ENCODE results near the gene LAIR2.
A peak's percentile ranks its signal among the peaks of the same experiment; 100 is the strongest.
"Not testable (repeated sequence)": the region's sequence is repeated elsewhere in the genome, so short reads cannot be mapped to it uniquely, and the experiment has no call there.

Gene LAIR2

DNA sequence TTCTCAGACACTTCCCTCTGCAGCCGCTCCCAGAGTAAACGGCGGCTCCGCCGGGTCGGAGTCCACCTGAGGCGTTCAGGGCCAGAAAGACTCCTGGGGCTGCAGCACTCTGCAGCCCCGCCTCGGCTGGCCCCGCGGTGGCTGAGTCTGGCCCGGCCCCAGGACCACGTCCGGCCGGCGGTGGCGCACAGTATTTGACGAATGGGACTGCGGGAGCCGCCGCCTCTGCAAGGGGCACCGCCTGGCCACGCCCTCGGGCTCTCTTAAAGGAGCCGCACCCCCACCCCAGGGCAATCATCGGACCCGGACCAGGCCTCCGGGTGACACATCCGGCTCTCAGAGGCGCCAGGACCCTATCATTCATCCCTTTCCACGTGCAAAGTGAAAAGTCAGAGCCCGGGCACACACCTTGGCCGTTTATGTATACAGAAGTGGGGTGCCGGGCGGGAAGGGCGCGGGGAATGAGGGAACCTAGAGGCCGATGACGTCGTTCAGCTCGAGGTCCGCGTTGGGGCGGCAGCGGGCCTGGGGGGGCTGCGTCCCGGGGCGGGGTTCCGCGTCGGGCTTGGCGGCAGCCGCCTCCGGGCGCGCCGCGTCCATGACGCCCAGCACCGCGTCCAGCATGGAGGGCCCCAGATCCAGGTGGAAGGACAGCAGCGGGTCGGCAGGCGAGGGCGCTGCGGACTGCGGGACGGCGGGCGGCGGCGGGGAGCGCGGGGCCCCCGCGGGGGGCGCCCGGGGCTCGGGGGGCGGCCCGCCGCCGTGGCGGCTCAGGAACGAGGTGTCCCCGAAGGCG lies 37.8 kb upstream of the LAIR2 start:
- peak; percentile 91 for DNase-seq

DNA sequence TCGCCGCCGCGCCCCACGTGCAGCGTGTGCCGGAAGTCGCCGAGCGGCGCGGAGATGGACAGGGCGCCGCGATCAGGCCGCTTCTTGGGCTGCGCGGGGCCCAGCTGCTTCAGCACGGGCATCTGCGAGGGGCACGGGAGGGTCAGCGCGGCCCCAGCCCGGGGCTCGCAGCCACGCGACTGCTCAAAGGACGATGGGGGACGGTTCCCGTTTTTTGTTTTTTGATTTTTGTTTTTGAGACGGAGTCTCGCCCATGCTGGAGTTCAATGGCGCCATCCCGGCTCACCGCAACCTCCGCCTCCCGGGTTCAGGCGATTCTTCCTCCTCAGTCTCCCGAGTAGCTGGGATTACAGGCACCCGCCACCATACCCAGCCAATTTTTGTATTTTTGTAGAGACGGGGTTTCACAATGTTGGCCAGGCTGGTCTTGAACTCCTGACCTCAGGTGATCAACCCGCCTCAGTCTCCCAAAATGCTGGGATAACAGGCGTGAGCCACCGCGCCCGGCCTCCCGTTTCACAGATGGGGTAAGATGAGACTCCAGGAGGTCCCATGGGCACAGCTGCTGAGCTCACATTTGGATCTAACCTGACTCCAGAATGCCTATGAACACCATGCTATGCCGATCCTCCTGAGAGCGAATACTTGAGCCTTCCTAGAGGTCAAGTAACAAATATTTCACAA lies 37.1 kb upstream of the LAIR2 start:
- DNase-seq = peak; percentile 62

DNA sequence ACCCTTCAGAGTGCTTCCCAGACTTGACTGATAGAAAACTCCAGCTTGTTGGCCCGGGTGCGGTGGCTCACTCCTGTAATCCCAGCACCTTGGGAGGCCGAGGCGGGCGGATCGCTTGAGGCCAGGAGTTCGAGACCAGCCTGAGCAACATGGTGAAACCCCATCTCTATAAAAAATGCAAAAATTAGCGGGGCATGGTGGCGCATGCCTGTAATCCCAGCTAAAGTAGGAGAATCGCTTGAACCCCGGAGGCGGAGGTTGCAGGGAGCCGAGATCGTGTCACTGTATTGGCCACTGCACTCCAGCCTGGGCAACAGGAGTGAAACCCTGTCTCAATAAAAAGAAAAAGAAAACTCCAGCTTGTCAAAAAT lies 36.5 kb upstream of the LAIR2 start:
- DNase-seq = peak; percentile 61

DNA sequence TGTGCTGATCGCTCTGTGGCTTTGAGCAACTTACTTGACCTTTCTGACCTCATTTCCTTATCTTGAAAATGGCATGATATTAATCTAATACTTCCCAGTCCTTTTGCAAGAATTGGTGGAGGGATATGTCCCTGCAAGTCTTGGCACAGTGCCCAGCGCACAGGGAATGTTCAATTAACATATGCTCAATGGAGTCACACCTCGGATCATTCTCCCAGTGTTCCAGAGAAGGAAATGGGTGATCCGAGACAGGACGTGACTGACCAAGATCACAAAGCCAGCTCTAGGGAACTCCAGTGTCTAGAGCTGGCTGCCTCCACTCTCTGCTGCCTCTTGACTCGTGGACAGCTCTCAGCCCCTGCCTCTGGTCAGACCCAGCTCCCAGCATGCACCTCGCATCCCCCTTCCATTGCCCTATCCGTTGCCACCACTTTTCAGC lies 33.1 kb upstream of the LAIR2 start:
- DNase-seq = peak; percentile 48

DNA sequence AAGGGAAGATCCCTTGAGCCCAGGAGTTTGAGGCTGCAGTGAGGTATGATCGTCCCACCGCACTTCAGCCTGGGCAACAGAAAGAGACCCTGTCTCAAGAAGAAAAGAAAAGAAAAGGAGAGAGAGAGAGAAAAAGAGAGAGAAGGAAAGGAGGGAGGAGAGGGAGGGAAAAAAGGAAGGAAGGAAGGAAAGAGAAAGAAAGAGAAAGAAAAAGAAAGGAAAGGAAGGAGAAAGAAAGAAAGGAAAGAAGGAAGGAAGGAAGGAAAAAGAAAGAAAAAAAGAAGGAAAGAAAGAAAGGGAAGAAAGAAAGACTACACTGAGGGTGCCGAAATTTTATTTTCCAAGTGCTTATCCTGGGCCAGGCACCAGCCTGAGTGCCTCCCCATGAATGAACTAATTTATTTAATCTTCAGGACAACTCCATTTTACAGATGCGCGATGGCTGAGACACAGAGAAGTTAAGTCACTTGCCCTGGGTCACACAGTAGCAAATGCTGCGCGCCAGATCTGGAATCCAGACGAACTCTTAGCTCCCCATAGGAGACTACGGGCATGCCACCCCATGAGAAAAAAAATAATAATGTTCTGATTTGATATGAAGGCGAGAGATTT lies 32.2 kb upstream of the LAIR2 start:
- DNase-seq = peak; percentile 38

DNA sequence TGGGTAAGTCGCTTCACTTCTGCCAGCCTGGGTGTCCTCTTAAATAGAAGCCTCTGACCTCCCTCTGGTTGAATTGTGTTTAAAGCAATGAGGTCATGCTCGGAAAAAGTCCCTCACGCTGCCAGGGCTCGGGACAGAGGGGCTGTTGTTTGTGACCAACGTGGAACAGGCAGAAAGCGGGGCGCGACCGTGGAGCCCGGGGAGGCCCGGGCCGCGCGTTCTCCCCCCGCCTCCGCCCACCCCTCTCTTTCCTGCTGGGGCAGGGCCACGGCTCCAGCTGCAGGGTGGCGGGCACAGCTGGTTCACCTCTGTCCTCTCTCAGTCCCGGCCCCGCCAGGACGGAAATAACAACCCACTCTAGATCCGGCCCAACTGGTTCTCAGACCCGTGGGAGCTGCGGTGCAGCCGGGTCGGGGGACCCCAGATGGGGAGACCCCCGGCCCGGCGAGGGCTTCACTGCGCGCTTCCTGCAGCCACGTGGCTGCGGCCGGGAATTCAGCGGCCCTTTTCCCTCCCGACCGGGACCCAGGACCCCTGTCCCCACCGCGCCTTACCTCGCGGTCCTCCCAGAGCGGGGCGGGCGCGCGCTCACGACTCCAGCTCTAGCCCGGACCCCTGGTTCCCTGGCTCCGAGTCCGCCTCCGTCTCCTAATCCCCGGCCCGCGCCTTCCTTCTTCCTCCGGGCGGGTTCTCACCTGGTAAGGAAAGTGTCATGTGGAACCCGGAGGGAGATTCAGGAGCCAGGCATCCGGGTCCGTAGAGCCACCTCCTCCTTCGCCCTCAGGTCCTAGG lies 31.4 kb upstream of the LAIR2 start:
- peak; percentile 65 for DNase-seq

DNA sequence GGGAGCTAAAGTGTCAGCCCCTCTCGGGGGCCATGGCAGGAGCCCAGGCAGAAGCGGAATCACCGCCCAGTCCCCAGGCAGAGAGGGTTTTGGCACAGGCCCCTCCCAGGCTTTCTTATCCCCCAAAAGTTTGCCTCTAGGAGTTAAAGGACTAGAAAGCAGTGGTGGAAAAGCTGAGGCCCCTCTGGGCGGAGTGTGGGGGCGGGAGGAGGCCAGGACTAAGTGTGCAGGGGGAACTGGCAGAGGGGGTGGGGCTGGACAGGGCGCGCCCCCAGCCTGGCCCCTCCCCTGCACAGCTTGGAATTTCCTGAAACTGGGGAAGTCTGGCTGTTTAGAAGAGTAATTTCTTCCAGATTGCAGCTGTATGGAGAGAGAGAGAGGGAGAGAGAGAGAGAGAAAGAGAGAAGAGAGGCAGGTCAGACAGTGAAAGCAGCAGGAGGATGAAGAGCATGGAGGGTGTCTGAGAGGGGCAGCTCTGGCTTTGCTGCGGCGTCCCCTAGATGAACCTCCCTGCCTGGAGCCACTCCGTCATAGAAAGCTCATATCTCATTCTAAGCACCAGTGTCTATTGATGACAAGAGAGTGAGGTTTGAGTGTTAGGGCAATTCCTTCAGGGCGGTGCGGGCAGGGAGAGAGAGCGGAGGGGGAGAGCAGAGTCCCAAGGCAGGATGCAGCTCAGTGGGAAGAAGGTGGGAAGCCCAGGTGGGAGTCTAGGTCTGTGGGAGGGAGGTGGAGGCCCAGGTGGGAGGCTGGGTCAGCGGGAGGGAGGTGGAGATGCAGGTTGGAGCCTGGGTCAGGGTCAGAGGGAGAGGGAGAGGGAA lies 29.4 kb upstream of the LAIR2 start, which contains the start of gene CDC42EP5:
Gene CDC42EP5 (minus strand): TSS at position 226 of the 821 bp plus-strand sequence. CDS start 7,749 bp downstream, outside the sequence.
- DNase-seq = peak; percentile 61

DNA sequence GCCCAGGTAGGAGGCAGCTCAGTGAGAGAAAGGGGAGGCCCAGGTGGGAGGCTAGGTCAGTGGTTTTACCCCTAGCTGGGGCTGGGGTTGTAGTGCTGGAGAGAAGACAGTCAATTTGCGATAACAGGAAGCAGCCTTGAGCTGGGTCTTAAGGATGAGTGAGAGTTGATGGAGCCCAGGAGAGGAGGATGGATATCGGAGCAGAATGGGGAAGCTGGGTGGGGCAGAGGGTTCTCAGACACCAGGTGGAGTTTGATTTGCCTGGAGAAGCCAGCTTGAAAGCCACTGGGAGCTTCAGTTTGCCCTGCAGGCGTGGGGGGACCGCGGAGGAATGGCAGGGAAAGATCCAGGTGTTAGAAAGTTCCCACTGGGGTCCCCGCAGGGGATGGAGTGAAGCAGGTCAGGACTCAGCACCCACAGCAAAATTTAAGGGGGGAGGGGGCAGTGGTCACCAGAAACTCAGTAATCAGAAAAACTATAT lies 28.7 kb upstream of the LAIR2 start:
- peak; percentile 41 for DNase-seq

DNA sequence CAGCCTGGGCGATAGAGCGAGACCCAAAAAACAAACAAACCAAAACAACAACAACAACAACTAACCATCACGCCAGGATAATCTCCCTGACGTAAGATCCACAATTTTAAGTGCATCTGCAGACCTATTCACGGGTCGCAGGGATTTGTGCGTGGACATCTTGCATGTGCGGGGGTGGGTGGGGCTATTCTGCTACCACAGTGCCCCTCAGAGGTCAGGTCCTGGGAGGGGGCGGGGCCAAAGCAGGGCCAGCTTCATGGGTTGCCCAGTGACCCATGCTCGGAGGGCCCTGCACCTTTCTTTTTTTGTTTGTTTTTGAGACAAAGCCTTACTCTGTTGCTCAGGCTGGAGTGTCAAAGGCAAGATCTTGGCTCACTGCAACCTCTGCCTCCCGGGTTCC lies 26.9 kb upstream of the LAIR2 start:
- peak; percentile 59 for DNase-seq

DNA sequence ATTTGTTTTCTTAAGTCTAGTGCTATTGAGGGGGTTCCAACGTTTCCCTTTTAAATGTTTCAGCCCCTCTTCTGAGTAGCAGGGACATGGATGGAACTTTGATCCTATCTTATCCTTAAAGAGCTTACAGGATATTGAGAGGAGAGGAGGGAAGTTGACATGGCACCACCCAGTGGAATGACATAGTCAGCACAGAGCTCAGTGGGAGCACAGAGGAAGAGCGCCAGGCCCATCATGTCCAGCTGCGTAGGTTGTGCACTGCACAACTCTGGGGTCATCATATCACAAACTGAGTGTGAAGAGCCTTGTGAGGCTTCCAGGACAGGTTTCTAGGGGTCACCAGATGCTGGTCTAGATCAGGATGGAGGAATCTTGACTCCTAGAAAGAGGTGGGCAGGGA lies 25.0 kb upstream of the LAIR2 start:
- DNase-seq = peak; percentile 24

DNA sequence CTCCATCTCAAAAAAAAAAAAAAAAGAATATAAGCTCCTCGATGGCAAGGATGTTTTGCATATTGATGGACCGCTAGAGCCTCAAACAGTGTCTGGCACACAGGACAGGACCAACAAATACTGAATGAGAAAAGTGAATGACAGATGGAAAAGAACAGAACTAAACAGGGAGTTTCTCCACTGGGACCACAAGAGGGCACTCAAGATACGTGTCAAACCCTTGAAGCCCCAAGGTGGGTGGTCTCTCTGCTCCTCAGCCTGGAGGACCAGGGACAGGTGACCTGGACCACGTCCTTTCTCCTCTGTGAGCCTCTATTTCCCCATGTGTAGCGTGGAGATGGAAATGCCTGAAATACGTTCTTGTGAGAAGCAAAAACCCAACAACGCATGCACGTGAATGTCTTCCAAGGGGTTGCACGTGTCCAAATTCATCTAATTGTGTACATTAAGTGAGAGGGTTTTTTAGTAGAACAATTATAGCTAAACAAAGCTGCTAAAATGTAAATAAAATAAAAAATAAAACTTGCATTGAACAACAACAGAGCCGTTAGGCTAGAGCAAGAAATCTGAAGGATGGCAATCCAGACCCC lies 23.9 kb upstream of the LAIR2 start:
- peak; percentile 63 for DNase-seq

DNA sequence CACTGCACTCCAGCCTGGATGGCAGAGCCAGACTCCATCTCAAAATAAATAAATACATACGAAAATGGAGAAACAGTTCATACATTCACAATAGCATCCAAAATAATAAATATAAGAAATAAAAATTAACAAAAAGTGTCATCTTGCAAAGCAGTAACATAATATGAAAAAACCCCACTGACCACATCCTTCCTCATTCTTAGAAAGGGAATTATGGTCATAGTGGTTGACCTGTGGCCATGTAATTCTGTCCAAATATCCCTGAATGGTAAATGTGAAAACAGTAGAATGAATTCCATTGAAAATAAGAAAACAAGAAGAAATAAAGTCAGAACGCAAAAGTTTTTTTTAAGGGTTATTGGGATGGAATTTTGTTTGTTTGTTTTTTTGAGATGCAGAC lies 22.6 kb upstream of the LAIR2 start:
- DNase-seq = no peak

DNA sequence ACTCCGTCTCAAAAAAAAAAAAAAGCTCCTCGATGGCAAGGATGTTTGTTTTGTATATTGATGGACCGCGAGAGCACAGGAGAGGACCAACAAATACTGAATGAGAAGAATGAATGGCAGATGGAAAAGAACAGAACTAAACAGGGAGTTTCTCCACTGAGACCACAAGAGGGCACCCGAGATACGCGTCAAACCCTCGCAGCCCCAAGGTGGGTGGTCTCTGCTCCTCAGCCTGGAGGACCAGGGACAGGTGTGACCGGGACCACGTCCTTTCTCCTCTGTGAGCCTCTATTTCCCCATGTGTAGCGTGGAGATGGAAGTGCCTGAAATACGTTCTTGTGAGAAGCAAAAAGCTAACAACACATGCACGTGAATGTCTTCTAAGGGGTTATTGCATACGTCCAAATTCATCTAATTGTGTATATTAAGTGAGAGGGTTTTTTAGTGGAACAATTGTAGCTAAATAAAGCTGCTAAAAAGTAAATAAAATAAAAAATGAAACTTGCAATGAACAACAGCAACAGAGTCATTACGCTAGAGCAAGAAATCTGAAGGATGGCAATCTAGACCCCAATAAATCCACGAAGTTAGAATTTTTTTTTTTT lies 21.2 kb upstream of the LAIR2 start:
- DNase-seq = peak; percentile 74

DNA sequence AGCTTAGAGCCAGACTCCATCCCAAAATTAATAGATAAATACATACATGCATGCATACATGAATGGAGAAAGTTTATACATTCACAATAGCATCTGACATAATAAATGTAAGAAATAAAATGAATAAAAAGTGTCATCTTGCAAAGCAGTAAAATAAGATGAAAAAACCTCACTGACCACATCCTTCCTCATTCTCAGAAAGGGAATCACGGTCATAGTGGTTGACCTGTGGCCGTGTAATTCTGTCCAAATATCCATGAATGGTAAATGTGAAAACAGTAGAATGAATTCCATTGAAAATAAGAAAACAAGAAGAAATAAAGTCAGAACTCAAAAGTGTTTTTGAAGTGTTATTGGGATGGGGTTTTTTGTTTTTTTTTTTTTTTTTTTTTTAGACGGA lies 19.7 kb upstream of the LAIR2 start:
- DNase-seq = no peak

DNA sequence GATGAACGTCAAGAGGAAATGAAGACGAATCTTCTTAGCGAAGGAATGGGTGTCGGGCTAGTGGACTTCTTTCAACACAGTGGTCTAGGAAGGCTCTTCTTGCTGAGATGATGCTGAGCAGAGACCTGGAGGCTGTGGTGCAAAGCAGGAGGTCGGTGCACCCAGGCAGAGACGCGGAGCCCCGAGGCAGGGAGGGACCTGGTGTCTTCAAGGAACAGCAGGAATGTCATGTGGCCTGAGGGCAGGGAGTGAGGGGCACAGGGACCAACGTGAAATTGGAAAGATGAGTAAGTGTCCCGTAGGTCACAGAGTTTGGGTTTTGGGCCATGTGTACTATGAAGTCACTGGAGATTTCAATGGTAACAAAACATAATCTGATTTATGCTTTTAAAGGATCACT lies 18.2 kb upstream of the LAIR2 start:
- DNase-seq = no peak

DNA sequence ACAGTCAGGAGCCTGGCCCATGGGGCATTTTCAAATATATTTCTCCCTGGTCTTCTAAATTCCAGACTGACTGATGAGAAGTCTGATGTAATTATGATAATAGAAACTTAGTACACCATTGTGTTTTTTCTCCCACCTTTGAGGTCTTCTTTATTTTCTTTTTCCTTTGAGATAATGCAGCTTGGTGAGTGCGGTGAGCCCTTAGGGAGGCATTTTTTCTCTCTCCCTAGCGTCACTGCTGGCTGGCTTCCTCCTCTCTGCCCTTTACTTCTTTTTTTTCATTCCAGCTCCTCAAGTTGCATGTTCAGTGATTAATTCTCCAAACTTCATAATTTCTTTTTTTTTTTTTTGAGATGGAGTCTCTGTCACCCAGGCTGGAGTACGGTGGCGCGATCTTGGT lies 16.8 kb upstream of the LAIR2 start:
- DNase-seq = no peak

DNA sequence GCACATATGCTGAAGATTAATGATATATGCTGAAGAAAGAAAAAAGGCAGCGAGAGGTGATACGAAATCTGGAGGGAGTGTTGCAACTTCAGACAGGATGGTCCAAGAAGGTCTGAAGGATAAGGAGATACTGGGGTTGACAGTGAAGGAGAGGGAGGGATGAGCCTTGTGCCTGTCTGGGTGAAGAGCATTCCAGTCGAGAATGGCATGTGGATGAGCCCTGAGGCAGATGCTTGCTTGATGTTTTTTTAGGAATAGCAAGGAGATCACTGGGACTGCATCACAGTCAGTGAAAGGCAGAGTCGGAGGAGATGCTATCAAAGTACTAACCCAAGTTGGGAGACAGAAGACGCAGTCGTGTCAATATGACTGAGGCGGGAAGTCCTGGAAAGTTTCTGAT lies 13.3 kb upstream of the LAIR2 start:
- peak; percentile 2 for DNase-seq

DNA sequence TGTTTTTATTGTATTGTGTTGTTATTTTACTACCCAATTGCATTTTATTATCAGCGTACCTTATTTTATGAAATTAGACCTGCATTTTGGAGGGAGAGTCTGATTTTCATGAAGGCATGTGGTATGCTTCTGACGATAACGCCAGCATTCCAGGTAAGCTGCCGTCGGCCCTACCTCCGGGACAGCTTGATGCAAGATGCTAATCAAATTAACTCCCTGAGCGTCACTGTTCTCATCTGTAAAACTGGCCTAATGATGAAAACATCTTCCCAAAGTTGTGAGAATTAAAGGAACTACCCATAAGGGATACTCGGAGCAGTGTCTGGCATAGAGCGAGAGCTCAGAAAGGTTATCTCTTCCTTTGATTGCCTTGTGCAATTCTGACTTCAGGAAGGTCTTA lies 12.9 kb upstream of the LAIR2 start:
- DNase-seq = peak; percentile 41

DNA sequence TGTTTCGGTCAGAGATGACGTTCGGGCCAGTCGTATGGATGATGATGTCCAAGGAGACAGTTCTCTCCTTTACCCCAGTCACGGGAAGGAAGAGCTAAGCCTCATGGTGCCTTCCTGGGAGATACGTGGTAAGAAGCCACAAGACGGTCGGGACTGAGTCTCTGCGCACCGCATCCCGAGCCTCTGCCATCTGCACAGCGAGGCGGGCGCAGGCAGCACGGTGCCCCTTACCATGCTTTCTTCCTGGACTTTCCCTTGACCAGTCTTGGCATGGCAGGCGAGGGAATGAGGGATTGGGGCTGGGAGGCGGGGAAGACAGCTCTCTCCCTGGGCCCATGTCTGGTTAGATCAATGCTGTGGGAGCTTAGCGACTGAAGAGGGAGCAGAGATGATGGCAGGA lies 10.1 kb upstream of the LAIR2 start:
- peak; percentile 33 for DNase-seq

DNA sequence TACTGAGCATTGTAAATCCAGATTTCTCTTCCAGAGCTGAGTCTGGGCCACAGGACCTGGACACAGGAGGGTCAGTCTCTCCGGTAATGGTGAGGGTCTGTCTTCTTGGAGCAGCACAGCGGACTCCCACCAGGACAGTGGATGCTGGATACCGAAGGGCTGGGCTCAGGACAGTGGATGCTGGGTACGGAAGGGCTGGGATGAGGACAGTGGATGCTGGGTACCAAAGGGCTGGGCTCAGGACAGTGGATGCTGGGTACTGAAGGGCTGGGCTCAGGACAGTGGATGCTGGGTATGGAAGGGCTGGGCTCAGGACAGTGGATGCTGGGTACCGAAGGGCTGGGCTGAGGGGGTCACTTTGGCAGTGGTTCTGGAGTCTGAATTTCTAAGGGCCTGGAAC lies 9.6 kb upstream of the LAIR2 start:
- not testable (repeated sequence) for DNase-seq

DNA sequence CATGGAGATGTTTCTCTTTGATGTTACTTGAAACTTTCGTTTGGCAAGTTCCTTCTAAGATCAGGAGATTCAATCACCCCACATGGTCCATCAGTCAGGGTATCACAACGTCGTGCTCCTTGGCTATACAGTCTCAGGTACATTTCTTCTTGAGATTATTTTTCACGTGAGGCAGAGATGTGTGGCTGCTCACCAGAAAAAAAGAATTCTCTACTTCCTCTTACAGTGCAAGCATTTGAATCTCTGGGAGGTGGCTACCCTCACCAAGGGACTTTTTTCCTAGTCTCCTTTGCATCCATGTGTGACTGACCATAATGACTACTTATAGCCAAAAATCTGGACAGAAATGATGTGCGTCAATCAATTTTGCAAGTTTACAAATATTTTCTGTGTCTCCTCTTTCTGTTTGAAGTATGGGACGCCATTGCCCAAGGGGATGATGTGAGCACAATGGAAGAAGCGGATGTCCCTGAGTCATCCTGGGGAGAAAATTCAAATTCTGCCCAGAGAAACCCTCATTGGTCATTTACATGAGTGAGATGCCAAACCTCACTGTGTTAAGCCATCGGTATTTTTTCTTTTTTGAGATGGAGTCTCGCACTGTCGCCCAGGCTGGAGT lies 8.6 kb upstream of the LAIR2 start:
- DNase-seq = no peak

Measured in activated effector memory CD4-positive, alpha-beta T cell treated with anti-CD3 and anti-CD28 coated beads, Interleukin-2, amount 50 U/mL, for 16 hours (primary cell).